ENCODE measurements around the gene RBMX2.

Gene RBMX2

DNA sequence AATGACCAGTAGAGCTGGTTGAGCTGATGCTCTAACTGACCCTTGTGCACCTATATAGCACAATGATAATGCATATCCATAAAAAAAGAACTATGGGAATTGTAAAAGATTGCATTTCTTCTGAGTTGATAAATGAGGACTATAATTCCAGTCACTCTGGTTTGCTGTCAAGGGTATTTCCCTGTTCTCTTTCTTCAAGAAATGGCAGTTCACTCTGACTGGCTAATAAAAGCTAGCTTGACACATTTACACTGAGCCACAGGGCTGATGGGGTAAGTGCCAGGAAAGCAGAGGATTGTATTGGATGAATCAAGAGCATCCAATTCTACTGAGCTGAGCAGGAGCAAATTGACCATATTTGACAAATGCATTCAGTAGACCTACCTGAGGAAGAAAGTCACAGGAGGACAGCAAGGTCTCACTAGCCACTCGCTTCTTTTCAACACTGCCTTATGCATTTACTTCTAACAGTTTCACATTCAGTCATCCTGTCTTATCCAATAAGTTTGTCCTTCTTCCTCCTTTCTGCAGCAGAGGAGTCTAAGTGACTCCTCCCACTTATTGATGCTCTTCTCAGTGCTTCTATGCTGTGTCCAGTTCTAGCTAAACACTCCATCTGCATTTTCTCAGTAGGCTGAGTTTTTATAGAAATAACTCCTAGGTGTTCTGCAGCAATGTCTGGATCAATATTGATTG is 43.0 kb downstream of the RBMX2 start:
- in situ Hi-C loops (cut with HindIII; ENCODE audit: low sequenced_read_pairs) = no loop called here

DNA sequence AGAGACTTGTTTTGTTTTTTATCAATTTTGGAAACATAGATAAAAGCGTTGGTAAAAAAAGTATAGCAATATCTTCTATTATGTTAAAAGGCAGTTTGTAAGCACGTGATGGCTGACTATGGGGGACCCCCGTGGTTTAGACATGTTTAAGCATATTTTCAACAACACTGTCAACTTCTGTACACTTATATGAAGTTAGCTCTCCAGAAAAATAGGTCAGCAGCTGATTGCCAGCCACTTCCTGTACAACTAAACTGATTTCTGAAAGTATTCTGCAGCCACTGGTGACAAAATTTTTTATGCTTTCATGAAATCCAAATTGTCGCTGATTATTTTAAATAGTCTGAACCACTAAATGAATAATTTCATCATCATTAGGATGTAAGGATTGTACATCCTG is 45.2 kb downstream of the RBMX2 start:
- in situ Hi-C loops (cut with HindIII; ENCODE audit: low sequenced_read_pairs) = no loop called here

Data from endothelial cell of hepatic sinusoid (primary cell).